HCT116 (cell line): ENCODE measurements around the gene ZNF543. TPM values are rescaled to one million over a fixed set of nuclear protein-coding genes. Genes with fewer than 3 reads are reported as not detected.

Source experiments
- ATAC-seq: fragments of 200-7000 bp; cut with Tn5 transposase; 2 replicates; pipeline ENCODE4 v1.9.1; 2020; ENCODE audit warnings: mild to moderate bottlenecking, moderate library complexity
- BruUV-seq: library from RNA; stranded (reverse); fragments of 400-500 nt; replicated peaks from 2 replicates; lab custom pipeline; 2021; lab: Mats Ljungman, UMichigan
- CTCF ChIA-PET: fragments of 300-600 bp; sonication (Branson Sonifier 250); formaldehyde crosslinking; loops from one replicate; lab custom pipeline; 2021; ENCODE audit warnings: antibody characterized with exemption; lab: Charles Lee
- POLR2A ChIA-PET: fragments of 300-600, 350-600 bp; sonication (Branson Sonifier 250); formaldehyde crosslinking; loops from one replicate; lab custom pipeline; 2021; ENCODE audit warnings: antibody characterized with exemption; lab: Charles Lee
- RAD21 ChIA-PET, 2 experiments: fragments of 300-600 bp; sonication (Branson Sonifier 250); formaldehyde crosslinking; loops; one replicate each; lab custom pipeline; 2023; ENCODE audit warnings: low total read pairs in 2 of 2; ENCODE audit not compliant: uncharacterized antibody in 2 of 2, unreplicated experiment in 2 of 2, low non-redundant PET in 1 of 2; lab: Charles Lee
- DNase-seq: peaks from one replicate; pipeline ENCODE4 v3.0.0-alpha.2; 2010; ENCODE audit warnings: low read depth, low spot score
- H2AFZ ChIP-seq: fragments of 200-600 bp; shearing (Covaris generic), sonication (generic); 2 replicates; pipeline ENCODE4 v1.6.1; 2017; ENCODE audit warnings: low read depth, mixed run types, mixed read lengths, antibody characterized with exemption, low read length; ENCODE audit not compliant: poor library complexity, severe bottlenecking
- H3K27ac ChIP-seq: 2 replicates; pipeline ENCODE4 v1.5.1; 2012; ENCODE audit warnings: low read depth, low read length
- H3K27me3 ChIP-seq: fragments of 200-600 bp; sonication (generic); 2 replicates; pipeline ENCODE4 v1.6.1; 2016; ENCODE audit warnings: mixed run types, low read length, mixed read lengths; ENCODE audit not compliant: insufficient read depth
- H3K36me3 ChIP-seq, 2 experiments: fragments of 200-500 bp in 1 of 2; fragments of 200-600 bp in 1 of 2; sonication (Bioruptor generic) in 1 of 2; sonication (generic) in 1 of 2; 2 replicates each; pipeline versions ENCODE4 v1.5.1 to v1.6.1; 2014 to 2016; ENCODE audit warnings: low read length in 2 of 2, inconsistent platforms in 1 of 2, mixed read lengths in 1 of 2, mixed run types in 1 of 2; ENCODE audit not compliant: insufficient read depth in 2 of 2, control insufficient read depth in 1 of 2
- H3K4me1 ChIP-seq, 2 experiments: fragments of 200-600 bp in 1 of 2; sonication (generic) in 1 of 2; 2 replicates each; pipeline versions ENCODE4 v1.5.1 to v1.6.1; 2012 to 2017; ENCODE audit warnings: low read length in 2 of 2, inconsistent platforms in 1 of 2, mild to moderate bottlenecking in 1 of 2, mixed read lengths in 1 of 2, mixed run types in 1 of 2, moderate library complexity in 1 of 2; ENCODE audit not compliant: insufficient read depth in 2 of 2, control insufficient read depth in 1 of 2
- H3K4me2 ChIP-seq: fragments of 200-600 bp; sonication (generic); 2 replicates; pipeline ENCODE4 v1.6.1; 2017; ENCODE audit warnings: mixed run types, low read length, mixed read lengths
- H3K4me3 ChIP-seq, 2 experiments: fragments of 200-600 bp in 1 of 2; sonication (generic) in 1 of 2; replicated peaks in 1 of 2; 2 replicates each; pipeline ENCODE4 v1.5.1; 2011 to 2016; ENCODE audit warnings: low read length in 2 of 2, control low read depth in 1 of 2, low read depth in 1 of 2, mild to moderate bottlenecking in 1 of 2, mixed read lengths in 1 of 2, mixed run types in 1 of 2
- H3K79me2 ChIP-seq: fragments of 200-600 bp; sonication (generic); 2 replicates; pipeline ENCODE4 v1.6.1; 2017; ENCODE audit warnings: mild to moderate bottlenecking, mixed run types, low read length, moderate library complexity, mixed read lengths; ENCODE audit not compliant: insufficient read depth
- H3K9ac ChIP-seq: fragments of 200-600 bp; sonication (generic); 2 replicates; pipeline ENCODE4 v1.6.1; 2016; ENCODE audit warnings: low read length, mixed read lengths
- H3K9me2 ChIP-seq: fragments of 200-600 bp; sonication (generic), shearing (Covaris generic); 2 replicates; pipeline ENCODE4 v1.6.1; 2017; ENCODE audit warnings: mixed run types, mild to moderate bottlenecking, moderate library complexity; ENCODE audit not compliant: insufficient read depth
- H3K9me3 ChIP-seq, 2 experiments: fragments of 200-500 bp in 1 of 2; fragments of 200-600 bp in 1 of 2; sonication (Bioruptor generic) in 1 of 2; sonication (generic) in 1 of 2; 2 replicates each; pipeline ENCODE4 v1.6.1; 2014 to 2017; ENCODE audit warnings: low read length in 2 of 2, mixed read lengths in 2 of 2, inconsistent platforms in 1 of 2, low read depth in 1 of 2, mild to moderate bottlenecking in 1 of 2, mixed run types in 1 of 2, moderate library complexity in 1 of 2; ENCODE audit not compliant: control insufficient read depth in 1 of 2, insufficient read depth in 1 of 2
- H4K20me1 ChIP-seq: fragments of 200-600 bp; sonication (generic), shearing (Covaris generic); 2 replicates; pipeline ENCODE4 v1.6.1; 2017; ENCODE audit warnings: mixed run types, mild to moderate bottlenecking, moderate library complexity; ENCODE audit not compliant: insufficient read depth
- ATF3 ChIP-seq: IDR thresholded peaks from 2 replicates; pipeline ENCODE4 v1.6.1; 2012
- CEBPB ChIP-seq: IDR thresholded peaks from 2 replicates; pipeline ENCODE4 v1.6.1; 2012; ENCODE audit warnings: low read depth
- EGR1 ChIP-seq: IDR thresholded peaks from 2 replicates; pipeline ENCODE4 v1.6.1; 2012; ENCODE audit warnings: low read depth
- EZH2 ChIP-seq: fragments of 200-600 bp; sonication (generic); IDR thresholded peaks from 2 replicates; pipeline ENCODE4 v1.6.1; 2017; ENCODE audit warnings: antibody characterized with exemption, mixed run types
- REST ChIP-seq: IDR thresholded peaks from 2 replicates; pipeline ENCODE4 v1.6.1; 2012; ENCODE audit warnings: low read depth
- SRF ChIP-seq: IDR thresholded peaks from 2 replicates; pipeline ENCODE4 v1.6.1; 2012; ENCODE audit warnings: low read depth
- ZNF274 ChIP-seq: fragments of 200-500 bp; sonication (Bioruptor generic); IDR thresholded peaks from 2 replicates; pipeline ENCODE4 v1.6.1; 2014; ENCODE audit warnings: mild to moderate bottlenecking, low read depth, low read length, inconsistent platforms
- intact Hi-C: fragments of 100-400 bp; cut with micrococcal nuclease; formaldehyde crosslinking; loops from 2 replicates; pipeline ENCODE4 v1.10.0; 2022
- total RNA-seq: library from RNA; stranded (reverse); gene quantifications from one replicate; pipeline ENCODE4 v1.2.1, GENCODE V29; 2021; ENCODE audit not compliant: unreplicated experiment
- TF ChIP-seq, protein P1 (sequence below), 3 experiments: fragments of 200-600 bp in 1 of 3; sonication (generic) in 1 of 3; IDR thresholded peaks in 2 of 3; conservative IDR thresholded peaks in 1 of 3; 2 replicates each; pipeline ENCODE4 v1.5.1; 2012 to 2017; ENCODE audit warnings: low read depth in 2 of 3, low read length in 2 of 3, antibody characterized with exemption in 1 of 3, borderline replicate concordance in 1 of 3, control low read depth in 1 of 3, mild to moderate bottlenecking in 1 of 3, mixed read lengths in 1 of 3, mixed run types in 1 of 3, moderate library complexity in 1 of 3; ENCODE audit not compliant: insufficient read depth in 1 of 3
- TF ChIP-seq, protein P2 (sequence below): IDR thresholded peaks from 2 replicates; pipeline ENCODE4 v1.6.1; 2011; ENCODE audit warnings: mild to moderate bottlenecking, low read length, moderate library complexity; ENCODE audit not compliant: insufficient replicate concordance; ENCODE audit errors: extremely low read depth

The ZNF543 gene
- total RNA-seq, 1 experiment from 2014 or later: 7.6 TPM

GRCh38 chr19:57305056-57305455, 15.2 kb upstream of the ZNF543 start (continued):
- TF ChIP-seq REST (no peak), ATF3 (no peak), CEBPB (no peak), SRF (no peak), EGR1 (no peak), ZNF274 (no peak)

DNA sequence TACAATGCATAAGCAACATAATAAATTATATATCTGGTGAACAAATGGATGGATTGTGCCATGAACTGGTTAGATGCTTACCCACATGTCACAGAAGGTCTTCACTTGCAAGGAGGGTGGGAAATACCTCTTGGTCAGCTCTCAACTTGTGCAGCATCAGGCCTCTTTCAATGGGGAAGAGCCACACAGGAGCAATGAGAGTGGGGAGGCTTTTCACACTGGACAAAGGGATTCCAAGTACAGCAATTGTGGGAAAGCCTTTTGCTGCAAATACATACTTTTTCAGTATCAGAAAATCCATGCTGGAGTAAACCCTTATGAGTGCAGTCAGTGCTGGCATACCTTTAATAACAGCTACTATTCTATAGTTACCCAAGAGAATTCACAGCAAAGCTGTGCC, 11.8 kb upstream of the ZNF543 start:
- Histone ChIP-seq H3K4me2 (no peak overlapping the region), H3K9ac (no peak overlapping the region), H3K36me3 (peaks cover 0 to 3% of the 10 kb centered on the region in 2 experiments; a peak in 2 of 4 replicates), H4K20me1 (no peaks in the 10 kb centered on the region), H3K27me3 (no peaks in the 10 kb centered on the region), H3K9me3 (no peaks in the 10 kb centered on the region), H2AFZ (no peak overlapping the region), H3K27ac (no peak overlapping the region), H3K9me2 (no peaks in the 10 kb centered on the region), H3K4me1 (no peaks in the 10 kb centered on the region), H3K4me3 (no peak overlapping the region), H3K79me2 (peaks cover 16% of the 10 kb centered on the region; the same call in 1 of the 2 replicates)
- DNase-seq: no peak
- POLR2A ChIA-PET: no interaction called here
- intact Hi-C loops: no loop called here
- CTCF ChIA-PET: no interaction called here
- RAD21 ChIA-PET: no interaction called here
- no peak for ATAC-seq
- no TSS peak for BruUV-seq
- TF ChIP-seq EZH2: no peak
- TF ChIP-seq, protein P1, sequence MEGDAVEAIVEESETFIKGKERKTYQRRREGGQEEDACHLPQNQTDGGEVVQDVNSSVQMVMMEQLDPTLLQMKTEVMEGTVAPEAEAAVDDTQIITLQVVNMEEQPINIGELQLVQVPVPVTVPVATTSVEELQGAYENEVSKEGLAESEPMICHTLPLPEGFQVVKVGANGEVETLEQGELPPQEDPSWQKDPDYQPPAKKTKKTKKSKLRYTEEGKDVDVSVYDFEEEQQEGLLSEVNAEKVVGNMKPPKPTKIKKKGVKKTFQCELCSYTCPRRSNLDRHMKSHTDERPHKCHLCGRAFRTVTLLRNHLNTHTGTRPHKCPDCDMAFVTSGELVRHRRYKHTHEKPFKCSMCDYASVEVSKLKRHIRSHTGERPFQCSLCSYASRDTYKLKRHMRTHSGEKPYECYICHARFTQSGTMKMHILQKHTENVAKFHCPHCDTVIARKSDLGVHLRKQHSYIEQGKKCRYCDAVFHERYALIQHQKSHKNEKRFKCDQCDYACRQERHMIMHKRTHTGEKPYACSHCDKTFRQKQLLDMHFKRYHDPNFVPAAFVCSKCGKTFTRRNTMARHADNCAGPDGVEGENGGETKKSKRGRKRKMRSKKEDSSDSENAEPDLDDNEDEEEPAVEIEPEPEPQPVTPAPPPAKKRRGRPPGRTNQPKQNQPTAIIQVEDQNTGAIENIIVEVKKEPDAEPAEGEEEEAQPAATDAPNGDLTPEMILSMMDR (IDR thresholded peaks at IDR 0.05 in 2 of 3, conservative IDR thresholded peaks at IDR 0.05 in 1 of 3; ENCODE audit: borderline replicate concordance in 1 of 3, insufficient read depth in 1 of 3, low read depth in 2 of 3, low read length in 2 of 3): no peak
- TF ChIP-seq, protein P2, sequence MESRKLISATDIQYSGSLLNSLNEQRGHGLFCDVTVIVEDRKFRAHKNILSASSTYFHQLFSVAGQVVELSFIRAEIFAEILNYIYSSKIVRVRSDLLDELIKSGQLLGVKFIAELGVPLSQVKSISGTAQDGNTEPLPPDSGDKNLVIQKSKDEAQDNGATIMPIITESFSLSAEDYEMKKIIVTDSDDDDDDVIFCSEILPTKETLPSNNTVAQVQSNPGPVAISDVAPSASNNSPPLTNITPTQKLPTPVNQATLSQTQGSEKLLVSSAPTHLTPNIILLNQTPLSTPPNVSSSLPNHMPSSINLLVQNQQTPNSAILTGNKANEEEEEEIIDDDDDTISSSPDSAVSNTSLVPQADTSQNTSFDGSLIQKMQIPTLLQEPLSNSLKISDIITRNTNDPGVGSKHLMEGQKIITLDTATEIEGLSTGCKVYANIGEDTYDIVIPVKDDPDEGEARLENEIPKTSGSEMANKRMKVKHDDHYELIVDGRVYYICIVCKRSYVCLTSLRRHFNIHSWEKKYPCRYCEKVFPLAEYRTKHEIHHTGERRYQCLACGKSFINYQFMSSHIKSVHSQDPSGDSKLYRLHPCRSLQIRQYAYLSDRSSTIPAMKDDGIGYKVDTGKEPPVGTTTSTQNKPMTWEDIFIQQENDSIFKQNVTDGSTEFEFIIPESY: no peak
